OCI-LY3 (cell line): ENCODE results near the gene PRXL2B.

Experiments
- EZH2phosphoT487 ChIP-seq: fragments of 200-600 bp; shearing (Covaris generic); IDR thresholded peaks from 2 replicates; pipeline ENCODE4 v1.6.1; 2018; ENCODE audit warnings: antibody characterized with exemption, mixed run types, low read depth
- TF ChIP-seq, protein P1 (sequence below): fragments of 200-600, 300-600 bp; sonication (generic); IDR thresholded peaks from 2 replicates; pipeline ENCODE4 v1.5.1; 2014; ENCODE audit warnings: antibody characterized with exemption, low read length, low read depth

GRCh38 chr1:2589431-2590232, 3.1 kb downstream of the PRXL2B start:
- TF ChIP-seq, protein P1, sequence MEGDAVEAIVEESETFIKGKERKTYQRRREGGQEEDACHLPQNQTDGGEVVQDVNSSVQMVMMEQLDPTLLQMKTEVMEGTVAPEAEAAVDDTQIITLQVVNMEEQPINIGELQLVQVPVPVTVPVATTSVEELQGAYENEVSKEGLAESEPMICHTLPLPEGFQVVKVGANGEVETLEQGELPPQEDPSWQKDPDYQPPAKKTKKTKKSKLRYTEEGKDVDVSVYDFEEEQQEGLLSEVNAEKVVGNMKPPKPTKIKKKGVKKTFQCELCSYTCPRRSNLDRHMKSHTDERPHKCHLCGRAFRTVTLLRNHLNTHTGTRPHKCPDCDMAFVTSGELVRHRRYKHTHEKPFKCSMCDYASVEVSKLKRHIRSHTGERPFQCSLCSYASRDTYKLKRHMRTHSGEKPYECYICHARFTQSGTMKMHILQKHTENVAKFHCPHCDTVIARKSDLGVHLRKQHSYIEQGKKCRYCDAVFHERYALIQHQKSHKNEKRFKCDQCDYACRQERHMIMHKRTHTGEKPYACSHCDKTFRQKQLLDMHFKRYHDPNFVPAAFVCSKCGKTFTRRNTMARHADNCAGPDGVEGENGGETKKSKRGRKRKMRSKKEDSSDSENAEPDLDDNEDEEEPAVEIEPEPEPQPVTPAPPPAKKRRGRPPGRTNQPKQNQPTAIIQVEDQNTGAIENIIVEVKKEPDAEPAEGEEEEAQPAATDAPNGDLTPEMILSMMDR, result no peak
- no peak for TF ChIP-seq EZH2phosphoT487
